Fibroblast of gingiva (primary cell): ENCODE measurements around the gene XAF1.
A peak's percentile ranks its signal among the peaks of the same experiment; 100 is the strongest.
"Not testable (repeated sequence)": the region's sequence is repeated elsewhere in the genome, so short reads cannot be mapped to it uniquely, and the experiment has no call there.

ENCODE experiments used
- DNase-seq: peaks from one replicate; pipeline ENCODE4 v3.0.0-alpha.2; 2011; ENCODE audit warnings: low read depth

Gene XAF1

GRCh38 chr17:6753546-6753945, 2.3 kb upstream of the XAF1 start:
- DNase-seq = no peak

GRCh38 chr17:6755281-6755680, 565 bp upstream of the XAF1 start:
- DNase-seq = peak; percentile 63

GRCh38 chr17:6756425-6757031, 682 bp downstream of the XAF1 start:
- no peak for DNase-seq

GRCh38 chr17:6757747-6758146, 1.9 kb downstream of the XAF1 start:
- DNase-seq = no peak

GRCh38 chr17:6761779-6762178, 5.9 kb downstream of the XAF1 start:
- no peak for DNase-seq

GRCh38 chr17:6768447-6768846, 12.6 kb downstream of the XAF1 start:
- DNase-seq = no peak

- DNase-seq = no peak
Measured at GRCh38 chr17:6772016-6772415, 16.2 kb downstream of the XAF1 start.

- not testable (repeated sequence) for DNase-seq
Measured at GRCh38 chr17:6774906-6775305, 19.1 kb downstream of the XAF1 start.

- DNase-seq = no peak
Measured at GRCh38 chr17:6775871-6776405, 20.1 kb downstream of the XAF1 start, which contains the start of gene FBXO39. TSS of gene FBXO39 (plus strand) at chr17:6776215. CDS start at chr17:6779869, 3,654 bp downstream.

GRCh38 chr17:6779411-6779810, 23.6 kb downstream of the XAF1 start:
- no peak for DNase-seq

- no peak for DNase-seq
Measured at GRCh38 chr17:6780001-6780400, 24.2 kb downstream of the XAF1 start.

GRCh38 chr17:6780886-6781285, 25.0 kb downstream of the XAF1 start:
- no peak for DNase-seq

GRCh38 chr17:6782244-6782643, 26.4 kb downstream of the XAF1 start:
- DNase-seq = no peak

GRCh38 chr17:6786618-6787017, 30.8 kb downstream of the XAF1 start:
- no peak for DNase-seq

- no peak for DNase-seq
Measured at GRCh38 chr17:6787081-6787693, 31.3 kb downstream of the XAF1 start.

- DNase-seq = no peak
Measured at GRCh38 chr17:6789146-6789545, 33.3 kb downstream of the XAF1 start.

- DNase-seq = no peak
Measured at GRCh38 chr17:6793748-6794493, 38.1 kb downstream of the XAF1 start.

GRCh38 chr17:6796017-6796886, 40.4 kb downstream of the XAF1 start:
- no peak for DNase-seq

- DNase-seq = no peak
Measured at GRCh38 chr17:6796887-6797490, 41.1 kb downstream of the XAF1 start.

- DNase-seq = peak; percentile 61
Measured at GRCh38 chr17:6797718-6798351, 42.0 kb downstream of the XAF1 start.

- DNase-seq = no peak
Measured at GRCh38 chr17:6799738-6800137, 43.9 kb downstream of the XAF1 start.
